GM15510 (cell line): ENCODE measurements around the gene ST7.

ENCODE experiments used
- POLR2A ChIP-seq: IDR thresholded peaks from 3 replicates; pipeline ENCODE4 v1.6.1; 2011; ENCODE audit warnings: borderline replicate concordance; ENCODE audit not compliant: insufficient read length; ENCODE audit errors: extremely low read depth

The ST7 gene

GRCh38 chr7:116986611-116987565, 33.6 kb downstream of the ST7 start:
- TF ChIP-seq POLR2A, result no peak

DNA sequence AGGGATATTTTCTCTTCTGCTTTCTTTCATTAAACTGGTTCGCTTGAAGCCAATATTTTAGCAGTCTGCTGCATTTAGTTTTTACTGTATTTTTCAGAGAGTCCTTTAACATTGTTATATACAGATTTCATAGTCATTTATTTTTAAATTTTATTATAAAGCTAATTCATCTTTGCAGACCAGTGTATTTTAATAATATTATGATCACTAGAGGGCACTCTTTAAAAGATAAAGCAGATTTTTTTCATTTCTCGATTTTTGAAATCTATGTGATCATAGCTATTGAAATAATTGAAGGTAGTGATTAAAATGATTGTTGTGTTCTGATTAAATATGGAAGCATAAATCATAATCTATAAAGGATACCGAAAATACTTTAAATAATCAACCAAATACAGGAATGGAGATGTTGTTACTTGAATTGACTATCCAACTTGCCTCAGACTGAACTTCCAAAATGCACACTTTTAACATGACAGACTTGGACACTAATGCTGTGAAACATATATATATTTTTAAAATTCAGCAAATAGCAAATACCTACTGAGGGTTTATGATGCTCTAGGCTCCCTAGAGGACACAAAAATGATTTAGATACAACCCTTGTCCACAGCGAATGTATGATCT, 35.2 kb downstream of the ST7 start:
- no peak for TF ChIP-seq POLR2A

GRCh38 chr7:116990056-116990455, 36.8 kb downstream of the ST7 start:
- TF ChIP-seq POLR2A, result no peak

DNA sequence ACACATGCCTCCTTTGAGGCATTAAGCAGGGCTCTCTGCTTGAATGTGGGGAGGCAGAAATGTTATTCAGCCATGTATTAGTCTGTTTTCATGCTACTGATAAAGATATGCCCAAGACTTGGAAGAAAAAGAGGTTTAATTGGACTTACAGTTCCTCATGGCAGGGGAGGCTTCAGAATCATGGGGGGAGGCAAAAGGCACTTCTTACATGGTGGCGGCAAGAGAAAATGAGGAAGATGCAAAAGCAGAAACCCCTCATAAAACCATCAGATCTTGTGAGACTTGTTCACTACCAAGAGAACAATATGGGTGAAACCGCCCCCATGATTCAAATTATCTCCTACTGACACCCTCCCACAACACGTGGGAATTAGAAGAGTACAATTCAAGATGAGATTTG, 37.9 kb downstream of the ST7 start:
- TF ChIP-seq POLR2A, result no peak

GRCh38 chr7:116994611-116995010, 41.3 kb downstream of the ST7 start:
- TF ChIP-seq POLR2A, result no peak

DNA sequence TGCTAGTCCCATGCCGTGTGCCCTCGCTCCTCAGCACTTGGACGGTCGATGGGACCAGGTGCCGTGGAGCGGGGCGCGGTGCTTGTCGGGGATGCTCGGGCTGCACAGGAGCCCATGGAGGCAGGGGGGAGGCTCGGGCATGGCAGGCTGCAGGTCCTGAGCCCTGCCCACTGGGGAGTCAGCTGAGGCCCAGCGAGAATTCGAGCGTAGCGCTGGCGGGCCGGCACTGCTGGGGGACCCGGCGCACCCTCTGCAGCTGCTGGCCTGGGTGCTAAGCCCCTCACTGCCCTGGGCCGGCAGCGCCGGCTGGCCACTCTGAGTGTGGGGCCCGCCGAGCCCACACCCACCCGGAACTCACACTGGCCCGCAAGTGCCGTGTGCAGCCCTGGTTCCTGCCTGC, 44.7 kb downstream of the ST7 start:
- TF ChIP-seq POLR2A, result no peak

DNA sequence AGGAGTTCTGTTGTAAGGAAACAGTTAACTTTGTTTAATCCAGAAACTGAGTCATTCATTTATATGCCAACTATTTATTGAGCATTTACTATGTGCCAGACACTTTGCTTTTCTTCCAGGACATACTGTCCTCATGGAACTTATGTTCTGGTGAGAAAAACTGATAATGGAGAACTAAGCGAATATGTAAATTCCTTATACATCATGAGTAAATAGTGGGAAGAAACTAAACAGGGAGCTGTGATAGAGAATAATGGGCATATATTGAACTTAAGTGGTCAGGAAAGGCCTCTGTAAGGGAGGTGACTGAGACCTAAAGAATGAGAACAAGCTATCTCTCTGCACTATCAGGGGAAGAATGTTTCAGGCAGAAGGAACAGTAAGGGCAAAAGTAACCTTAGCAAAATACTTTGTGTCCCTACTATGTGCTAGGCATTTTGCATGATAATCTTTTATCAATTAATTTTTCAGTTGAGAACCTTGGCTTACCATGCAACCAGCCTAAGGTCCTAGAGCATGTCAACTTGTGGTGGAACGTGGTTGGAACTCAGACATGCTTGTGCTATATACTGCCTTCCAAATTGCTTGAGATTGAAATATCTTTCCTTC, 45.4 kb downstream of the ST7 start:
- TF ChIP-seq POLR2A, result no peak

- TF ChIP-seq POLR2A, result no peak
Measured at GRCh38 chr7:116999311-116999710, 46.0 kb downstream of the ST7 start.

DNA sequence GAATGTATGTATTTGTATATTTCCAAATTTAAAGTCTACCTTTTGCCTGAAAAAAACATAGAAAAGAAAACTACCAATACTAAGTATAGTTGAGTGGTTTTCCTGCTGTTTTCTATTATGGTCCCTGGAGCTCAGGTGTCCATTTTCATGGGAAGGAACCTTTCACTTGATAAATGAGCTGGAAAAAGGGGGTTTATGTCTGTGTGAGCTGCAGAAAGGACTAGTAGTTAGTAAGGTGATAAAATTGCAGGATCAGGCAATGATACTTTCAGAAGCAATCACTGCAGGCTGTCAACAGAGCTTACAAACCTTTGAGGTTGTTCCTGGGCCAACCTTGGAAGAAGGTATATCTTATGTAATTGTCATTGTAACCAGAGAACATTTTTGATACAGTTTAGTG, 48.0 kb downstream of the ST7 start:
- no peak for TF ChIP-seq POLR2A

DNA sequence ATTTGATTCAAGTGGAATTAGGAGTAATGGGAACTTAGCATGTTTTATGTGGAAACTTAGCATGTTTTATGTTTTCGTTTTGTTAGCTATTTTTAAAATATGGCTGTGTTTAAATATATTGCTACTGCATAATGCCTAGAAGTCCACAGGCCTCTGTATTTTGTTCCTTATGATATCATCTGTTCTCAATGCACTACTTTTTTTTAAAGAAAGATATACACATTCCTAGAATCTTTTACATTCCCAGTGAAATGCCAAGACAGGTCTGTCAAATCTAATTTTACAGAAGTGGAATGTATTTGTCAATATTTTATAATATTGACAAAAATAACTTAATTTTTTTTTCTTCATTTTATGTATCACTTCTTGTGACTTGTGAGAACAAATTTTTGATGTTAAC, 51.6 kb downstream of the ST7 start:
- no peak for TF ChIP-seq POLR2A

DNA sequence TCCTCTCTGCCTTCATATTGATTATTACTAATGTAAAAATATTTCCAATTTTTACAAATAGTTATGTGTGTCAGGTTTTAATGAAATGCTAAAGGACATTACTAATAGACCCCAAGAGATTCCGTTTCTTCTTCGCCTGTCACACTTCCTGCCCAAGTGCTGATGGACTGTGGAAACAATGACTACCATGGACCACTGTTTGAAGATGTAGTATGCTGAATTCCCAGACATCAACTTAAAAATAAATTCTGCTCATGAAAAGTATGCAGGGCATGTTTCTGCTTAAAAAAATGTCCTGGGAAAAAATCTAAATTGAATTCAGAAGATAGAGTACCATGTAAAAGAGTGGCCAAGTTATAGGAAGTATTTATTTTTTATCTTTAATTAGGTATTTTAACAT, 52.1 kb downstream of the ST7 start:
- no peak for TF ChIP-seq POLR2A

DNA sequence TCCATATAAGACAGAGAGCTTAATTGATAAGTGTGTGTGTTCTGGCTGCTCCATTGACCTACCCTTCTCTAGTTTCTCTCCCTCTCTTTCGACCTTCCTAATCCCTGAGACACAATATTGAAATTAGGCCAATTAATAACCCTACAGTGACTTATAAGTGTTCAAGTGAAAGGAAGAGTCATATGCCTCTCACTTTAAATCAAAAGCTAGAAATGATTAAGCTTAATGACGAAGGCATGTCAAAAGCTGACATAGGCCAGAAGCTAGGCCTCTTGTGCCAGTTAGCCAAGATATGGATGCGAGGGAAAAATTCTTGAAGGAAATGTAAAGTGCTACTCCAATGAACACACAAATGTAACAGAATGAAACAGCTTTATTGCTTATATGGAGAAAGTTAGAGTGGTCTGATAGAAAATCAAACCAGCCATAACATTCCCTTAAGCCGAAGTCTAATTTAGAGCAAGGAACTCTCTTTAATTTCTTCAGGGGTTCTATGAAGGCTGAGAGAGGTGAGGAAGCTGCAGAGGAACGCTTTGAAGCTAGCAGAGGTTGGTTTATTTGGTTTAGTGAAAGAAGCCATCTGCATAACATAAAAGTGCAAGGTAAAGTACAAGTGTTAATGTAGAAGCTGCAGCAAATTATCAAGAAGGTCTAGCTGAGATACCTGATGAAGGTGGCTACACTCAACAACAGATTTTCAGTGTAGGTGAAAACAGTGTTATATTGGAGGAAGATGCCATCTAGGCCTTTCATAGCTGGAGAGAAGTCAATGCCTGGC, 53.8 kb downstream of the ST7 start:
- no peak for TF ChIP-seq POLR2A

GRCh38 chr7:117008118-117008885, 55.0 kb downstream of the ST7 start:
- TF ChIP-seq POLR2A, result no peak

- no peak for TF ChIP-seq POLR2A
Measured at GRCh38 chr7:117008886-117009531, 55.7 kb downstream of the ST7 start.

DNA sequence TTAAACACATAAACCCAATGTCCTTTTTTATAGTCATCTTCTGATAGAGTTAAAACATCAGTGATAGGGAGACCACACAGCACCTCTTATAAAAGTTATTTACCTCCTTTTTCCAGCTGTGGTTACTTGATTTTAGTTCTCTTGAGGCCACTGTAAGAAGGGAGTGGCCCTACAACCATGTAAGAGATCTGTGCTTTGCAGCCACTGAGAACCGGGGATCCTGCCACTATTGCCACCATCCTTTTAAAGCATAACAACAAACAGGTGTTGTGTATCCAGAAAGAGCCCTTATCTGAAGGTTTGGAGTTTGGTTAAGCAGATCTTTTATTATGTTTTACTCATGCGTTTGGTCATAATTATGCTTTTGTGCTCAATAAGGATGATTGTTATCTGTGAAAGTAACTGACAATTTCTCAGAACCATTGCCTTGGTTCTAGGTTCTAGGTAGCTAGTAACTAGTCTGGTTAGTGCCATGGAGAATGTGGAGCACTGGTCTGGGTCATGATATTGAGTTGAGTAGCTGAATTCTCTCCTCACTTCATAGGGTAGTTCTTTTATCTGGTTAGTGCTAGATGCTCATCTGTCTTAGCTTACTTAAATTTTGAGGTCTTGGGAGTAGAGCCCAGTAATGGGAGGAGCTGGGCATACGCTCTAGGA, 56.5 kb downstream of the ST7 start:
- no peak for TF ChIP-seq POLR2A
